GM19025 (cell line): ENCODE data around the gene CFAP92.
A peak's percentile ranks its signal among the peaks of the same experiment; 100 is the strongest.

ENCODE experiments used
- ATAC-seq: cut with Tn5 transposase; IDR thresholded peaks from one replicate; pipeline ENCODE4 v1.9.1; 2021; ENCODE audit warnings: mild to moderate bottlenecking, low read depth, moderate library complexity; ENCODE audit not compliant: unreplicated experiment

Gene CFAP92

DNA sequence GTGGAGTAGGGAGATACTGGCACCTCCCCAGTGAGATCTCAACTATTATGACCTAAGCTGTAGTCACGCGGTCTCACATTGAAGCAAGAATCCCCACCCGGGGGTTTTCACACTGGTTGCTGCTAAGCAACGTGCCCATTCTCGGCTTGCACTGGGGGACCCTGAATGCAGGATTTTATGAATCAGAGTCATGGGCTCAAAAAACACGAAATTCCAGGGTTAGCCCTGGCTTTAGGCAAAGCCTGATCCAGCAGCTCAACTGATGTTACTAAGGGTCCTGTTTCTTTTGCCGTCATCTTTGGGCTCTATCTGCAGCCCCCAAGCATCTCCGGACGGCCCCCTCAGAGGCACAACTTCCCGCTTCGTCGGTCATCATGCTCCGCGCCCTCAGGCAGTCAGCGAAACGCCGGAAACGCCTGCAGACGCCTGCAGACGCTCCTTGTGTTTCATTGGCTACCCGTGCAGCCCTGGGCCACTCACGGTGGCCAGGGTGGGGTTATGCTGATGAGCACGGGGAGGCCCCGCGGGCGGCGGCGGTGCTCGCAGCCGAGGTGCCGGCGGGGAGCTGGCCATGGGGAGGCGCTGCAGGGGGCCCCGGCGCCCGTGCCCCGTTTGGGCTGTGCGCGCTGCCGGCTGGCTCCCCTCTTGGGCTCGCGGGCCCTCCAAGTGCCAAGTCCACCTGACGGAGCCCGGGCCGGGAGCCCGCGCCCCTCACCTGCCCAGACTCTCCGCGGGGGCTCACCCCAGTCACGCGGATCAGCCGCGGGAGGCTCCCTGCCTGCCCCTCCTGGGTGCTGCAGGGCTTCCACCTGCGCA is 33.1 kb upstream of the CFAP92 start:
- peak; percentile 97 for ATAC-seq

DNA sequence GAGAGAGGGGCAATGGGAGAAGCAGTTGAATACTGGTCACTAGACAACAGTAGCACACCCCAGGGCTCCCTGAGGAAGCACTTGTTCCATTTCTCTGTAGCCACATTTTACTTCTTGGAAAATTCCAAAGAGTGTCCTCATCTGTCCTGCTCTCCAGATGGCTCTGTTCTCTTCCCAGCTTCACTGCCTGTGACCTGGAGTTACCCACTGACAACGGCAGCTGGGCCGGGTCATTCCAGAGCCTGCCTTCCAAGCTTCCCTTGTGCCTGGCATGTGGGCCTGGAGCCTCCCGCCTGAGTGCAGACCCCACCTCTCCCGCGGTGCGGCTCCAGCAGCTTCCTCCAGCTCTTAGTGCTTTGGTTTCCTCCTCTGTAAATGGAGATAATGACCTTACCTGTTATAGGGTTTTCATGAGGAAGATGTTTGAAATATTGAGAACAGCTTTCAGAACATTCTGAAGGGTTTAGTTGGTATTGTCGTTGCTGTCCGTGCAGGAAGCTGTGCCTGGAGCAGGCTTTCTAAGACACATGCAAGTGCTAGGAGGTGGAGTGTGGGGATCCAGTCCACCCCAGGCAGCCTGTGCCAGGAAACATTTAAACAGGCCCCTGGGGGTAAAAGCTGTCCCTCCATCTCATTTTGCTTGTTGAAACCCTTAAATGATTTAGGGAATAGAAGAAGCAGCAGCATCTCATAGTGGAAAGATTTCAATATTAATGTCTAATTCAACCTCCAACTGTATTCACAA is 32.0 kb upstream of the CFAP92 start:
- no peak for ATAC-seq

DNA sequence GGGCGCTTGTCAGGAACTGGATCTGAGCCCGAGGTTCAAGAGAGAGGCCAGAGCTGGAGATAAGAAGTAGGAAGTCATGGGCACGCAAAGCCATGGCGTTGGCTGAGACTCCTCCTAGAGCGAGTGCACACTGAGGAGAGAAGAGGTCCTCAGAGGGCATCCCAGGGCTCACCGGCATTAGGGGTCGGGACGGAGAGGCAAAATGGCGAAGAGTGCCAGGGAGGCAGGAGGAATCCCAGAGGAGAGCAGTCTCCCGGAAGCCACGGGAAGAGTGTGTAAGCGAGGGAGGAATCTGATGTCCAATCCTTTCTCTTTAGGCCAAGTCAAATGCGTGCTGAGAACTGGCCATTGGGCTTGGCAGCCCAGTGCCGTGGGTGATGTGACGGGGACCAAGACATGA is 31.2 kb upstream of the CFAP92 start:
- ATAC-seq, result no peak

DNA sequence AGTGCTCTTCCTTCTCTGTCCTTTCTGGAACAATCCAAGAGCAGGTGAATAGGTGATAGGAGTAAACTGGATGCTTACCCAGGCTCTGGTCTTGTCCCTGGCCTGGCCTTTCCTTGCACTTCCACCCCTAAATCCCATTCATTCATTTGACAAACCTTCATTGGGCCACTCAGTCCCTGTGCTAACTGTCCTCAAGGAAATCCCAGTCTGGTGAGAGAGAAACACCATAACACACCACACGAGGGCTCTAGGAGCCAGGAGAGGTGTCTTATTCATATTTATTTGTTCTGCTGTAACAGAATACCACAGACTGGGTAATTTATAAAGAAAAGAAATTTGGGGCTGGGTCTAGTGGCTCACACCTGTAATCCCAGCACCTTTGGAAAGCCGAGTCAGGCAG is 30.0 kb upstream of the CFAP92 start:
- no peak for ATAC-seq

DNA sequence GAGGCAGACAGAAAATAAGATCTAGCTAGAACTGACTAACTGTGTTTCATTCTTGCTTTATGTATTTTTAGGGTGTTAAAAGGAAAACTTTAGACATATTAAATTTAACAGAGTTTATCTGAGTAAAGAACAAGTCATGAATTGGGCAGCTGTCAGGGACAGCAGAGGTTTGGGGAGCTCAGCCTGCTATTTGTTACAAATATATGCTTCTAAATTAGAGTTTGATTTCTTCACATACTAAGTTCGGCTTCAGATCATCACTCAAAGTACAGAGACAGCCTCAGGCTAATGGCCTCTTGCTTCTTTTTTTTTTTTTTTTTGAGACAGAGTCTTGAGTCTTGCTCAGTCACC is 29.1 kb upstream of the CFAP92 start:
- ATAC-seq, result no peak

DNA sequence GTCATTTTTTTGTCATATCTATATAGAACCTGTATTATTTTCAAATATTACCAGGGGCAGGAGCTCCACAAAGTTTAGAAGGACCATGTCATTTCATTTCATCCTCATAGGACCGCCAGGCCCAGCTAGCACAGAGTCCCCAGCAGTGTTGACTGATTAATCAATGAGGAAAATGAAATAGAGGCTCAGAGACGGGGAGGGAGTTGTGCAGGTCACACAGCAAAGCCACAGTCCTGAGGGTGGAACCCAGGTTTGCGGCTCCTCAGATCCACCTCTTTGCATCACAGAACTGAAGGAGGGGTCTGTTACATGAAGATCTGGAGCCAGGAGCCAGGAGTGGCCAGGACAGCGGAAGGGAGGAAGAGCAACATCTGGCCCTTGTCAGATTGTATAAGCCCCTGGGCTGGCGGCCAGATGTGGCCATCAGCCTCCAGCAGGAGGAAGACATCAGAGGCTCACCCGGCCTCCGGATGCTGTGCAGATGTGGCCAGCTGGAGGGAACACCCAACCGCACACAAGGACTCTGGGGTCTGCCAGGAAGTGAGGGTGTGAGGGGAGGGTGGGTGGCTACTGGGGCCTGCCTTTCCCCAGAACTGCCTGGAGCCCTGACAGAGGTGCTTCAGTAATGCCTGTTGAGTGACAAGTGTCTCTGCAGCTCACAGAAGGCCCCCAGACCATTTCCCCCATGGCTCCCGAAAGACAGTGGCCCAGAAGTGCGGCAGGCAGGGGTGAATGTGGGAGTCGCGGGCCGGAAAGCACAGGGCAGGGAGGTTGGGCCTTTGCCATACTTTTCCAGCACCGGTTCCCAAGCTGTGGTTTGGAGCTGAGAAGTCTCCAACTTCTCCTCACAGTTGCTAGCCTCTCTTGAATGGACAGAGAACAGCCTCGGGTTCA is 28.5 kb upstream of the CFAP92 start:
- no peak for ATAC-seq

DNA sequence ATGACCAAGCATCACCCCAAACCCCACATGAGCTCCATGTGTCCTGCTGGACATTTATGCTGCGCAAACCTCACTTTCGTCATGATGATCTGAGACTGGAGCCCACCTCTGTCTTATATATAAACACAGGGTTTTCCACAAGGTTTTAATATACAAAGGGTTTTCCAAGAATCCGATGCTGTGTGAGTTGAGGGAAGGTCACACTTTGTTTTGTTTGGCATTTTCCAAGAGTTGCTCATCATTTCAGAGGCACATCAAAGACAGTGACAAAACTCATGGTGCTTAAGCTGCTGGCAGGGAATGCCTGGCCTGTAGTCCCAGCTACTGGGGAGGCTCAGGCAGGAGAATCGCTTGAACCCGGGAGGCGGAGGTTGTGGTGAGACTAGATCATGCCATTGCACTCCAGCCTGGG is 27.3 kb upstream of the CFAP92 start:
- no peak for ATAC-seq

DNA sequence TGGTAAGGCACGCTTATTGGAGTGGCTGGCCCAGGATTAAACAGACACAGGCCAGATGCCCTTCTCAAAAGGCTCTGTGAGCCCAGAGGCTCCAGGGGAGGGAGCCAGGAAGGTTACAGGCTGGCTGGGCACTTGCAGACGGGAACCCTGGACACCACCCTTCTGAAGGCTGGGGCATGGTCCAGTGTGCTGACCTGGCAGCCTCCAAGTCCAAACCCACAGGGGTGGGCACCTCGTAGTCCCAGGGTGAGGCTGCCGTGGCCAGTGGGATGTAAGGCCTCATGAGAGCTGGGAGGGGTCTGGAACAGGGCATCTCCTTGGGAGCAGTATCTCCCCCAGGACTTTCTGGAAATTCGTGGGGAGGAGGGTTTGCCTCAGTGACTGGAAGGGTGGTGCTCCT is 26.8 kb upstream of the CFAP92 start:
- no peak for ATAC-seq

DNA sequence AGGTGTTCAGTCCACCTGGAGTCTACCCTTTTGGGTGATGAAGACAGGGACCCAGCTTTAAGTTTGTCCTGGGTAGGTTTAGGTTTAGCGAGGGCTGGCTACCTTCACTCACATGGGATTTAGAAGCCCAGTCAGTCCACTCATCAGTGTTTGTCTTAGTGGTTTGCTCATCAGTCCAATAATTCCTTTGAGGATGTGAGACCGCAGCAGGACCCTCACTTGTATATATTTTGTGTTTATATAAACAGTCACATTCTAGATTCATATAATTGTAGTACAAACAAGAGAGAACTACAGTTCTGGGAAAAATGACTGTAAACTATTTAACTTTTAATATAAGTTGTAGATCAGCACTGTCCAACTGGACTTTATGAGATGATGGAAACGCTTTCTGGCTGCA is 25.4 kb upstream of the CFAP92 start:
- no peak for ATAC-seq

DNA sequence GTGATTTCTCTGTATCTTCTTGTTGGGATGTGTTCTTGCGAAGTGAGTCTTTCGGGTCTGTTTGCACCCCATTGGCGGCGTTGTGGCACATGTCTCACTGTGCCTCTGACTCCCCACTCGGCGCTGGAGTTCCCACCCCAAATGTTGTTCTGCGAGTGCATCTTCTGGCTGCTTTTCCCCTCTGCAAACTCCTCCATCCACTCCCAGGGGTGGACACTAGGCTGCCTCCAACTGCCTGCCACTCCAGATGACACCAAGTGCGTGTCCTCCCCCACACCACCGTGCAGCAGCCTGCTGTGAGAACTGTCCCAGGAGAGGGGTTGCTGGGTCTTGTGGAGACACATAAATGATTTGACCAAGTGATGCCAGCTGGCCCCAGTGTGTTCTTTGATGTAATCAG is 24.9 kb upstream of the CFAP92 start:
- no peak for ATAC-seq

DNA sequence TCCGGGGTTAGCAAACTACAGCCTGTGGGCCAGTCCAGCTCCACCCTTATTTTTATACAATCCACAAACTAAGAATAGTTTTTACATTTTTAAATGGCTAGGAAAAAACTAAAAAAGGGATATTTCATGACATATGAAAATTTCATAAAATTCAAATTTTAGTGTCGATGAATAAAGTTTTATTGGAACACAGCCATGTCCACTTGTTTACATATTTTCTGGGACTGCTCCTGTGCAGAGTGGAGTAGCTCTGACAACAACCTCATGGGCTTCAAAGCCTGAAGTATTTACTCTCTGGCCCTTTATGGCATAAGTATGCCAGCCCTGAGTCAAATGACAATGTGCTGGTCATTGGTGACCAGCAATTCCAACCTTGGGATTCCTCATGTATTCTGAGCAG is 24.4 kb upstream of the CFAP92 start:
- ATAC-seq, result no peak

DNA sequence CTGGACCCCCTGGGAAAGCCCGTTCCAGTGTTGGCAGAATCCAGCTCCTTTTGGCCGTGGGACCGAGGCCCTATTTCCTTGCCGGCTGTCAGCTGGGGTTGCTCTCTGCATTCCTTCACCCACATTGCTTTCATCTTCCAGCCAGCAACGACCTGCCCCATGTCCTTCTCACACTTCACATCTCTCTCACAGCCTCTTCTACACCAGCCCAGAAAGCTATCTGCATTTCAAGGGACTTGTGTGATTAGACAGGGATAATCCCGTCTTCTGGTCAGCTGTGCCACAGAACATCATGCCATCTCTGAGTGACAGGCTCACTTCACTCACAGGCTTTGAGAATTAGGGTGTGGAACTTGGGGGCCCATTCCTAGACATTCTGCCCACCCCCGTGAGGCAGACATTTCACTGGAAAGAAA is 23.6 kb upstream of the CFAP92 start:
- no peak for ATAC-seq

DNA sequence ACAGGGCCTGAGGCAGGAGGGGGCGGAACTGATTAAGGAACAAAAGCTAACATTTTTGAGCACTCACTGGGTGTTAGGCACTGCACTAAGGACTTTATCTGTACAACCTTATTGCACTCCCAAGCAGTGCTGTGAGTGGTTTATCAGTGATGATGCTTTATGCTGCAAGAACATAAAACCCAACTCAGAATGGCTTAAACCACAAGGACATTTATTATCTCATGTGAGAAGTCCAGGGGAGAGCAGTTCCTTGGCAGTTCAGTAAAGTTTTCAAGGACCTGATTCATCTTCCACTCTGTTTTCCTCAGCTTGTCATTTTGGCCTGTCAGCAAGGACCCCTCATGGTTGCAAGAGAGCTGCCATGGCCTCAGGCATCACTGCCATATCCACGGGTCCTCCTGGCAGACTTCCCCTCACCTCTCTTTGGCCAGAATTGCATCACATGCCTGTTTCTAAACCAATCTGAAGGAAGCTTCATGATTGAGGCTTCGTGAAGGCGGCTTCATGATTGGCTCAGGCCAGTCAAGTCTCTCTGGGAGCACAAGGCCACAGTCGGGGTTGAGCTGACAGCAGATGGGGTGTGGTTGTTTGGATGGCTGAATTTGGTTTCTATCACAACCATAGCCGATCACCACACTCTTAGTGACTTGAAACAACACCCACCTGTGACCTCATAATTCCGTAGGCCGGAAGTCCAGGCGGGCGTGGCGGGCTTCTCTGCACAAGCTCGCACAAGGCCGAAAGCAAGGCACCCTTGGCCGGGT is 23.0 kb upstream of the CFAP92 start:
- peak; percentile 49 for ATAC-seq

DNA sequence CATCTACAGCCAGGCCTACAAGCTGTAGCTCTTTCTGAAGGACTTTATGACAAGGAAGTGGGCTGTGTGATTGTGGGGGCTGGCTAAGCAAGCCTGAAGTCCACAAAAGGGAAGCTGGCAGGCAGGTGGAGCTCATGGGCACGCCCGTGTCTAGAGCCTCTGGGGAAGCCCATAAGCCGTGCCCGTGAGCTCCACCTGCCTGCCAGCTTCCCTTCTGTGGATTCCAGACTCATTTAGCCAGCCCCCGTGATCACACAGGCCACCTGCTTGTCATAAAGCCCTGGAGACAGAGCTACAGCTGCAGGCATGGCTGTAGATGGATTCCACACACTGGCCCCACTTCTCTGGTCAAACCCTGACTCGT is 22.5 kb upstream of the CFAP92 start:
- ATAC-seq, result no peak

DNA sequence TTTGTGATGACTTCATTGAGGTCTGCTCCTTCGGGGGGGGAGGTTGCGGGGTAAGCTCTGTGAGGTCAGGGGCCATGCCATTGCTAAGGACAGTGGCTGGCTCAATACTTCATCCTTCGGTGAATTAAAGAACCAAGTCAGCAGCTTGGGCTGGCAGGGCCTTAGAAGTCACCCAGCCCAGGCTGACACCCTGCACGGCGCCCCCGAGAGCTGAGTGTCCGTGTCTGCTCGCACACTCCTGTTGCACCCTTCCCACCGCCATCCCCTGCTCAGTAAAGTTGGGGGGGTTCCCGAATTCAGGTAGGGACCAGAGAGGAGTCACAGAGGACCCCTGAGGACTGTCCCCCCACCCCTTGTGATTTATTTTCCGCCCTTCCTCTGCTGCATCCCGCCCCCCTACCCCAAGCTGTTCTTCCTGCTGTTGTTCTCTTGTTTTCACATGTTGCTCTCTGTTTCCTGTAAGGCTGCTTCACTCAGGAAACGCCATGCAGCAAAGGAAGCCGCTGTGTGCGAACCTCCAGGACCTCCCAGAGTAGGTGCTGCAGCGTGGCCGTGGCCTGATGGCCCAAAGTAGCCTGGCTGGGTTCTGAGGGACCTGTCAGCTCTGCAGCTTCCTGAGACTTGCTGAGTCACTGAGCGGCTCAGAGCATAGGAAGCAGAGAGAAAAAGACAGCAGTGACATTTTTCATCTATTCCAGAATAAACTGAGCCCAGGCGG is 21.7 kb upstream of the CFAP92 start:
- no peak for ATAC-seq

DNA sequence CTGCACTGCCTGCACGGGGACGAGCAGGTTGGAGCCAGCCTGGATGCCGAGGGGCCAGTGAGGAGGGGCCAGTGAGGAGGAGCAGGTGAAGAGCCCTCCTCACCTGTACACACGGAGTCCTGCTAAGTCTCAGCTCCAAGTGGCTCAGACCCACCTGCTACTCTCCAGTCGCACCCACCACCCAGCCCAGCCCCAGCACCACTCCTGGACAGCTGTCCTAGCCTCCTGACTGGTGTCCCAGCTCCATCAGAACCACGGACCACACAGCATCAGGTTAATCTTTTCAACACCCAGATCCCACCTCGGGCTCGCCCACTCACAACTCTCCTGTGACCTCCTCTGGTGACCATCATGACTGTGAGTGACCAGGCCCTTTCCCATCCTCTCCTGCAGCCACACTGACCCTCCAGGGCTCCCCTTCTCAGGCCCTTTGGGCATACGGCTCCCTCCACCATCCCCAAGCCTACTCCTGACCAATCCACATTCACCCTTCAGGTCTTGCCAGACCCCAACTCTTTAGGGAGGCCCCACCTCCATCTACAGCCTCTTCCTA is 21.0 kb upstream of the CFAP92 start:
- ATAC-seq, result no peak

DNA sequence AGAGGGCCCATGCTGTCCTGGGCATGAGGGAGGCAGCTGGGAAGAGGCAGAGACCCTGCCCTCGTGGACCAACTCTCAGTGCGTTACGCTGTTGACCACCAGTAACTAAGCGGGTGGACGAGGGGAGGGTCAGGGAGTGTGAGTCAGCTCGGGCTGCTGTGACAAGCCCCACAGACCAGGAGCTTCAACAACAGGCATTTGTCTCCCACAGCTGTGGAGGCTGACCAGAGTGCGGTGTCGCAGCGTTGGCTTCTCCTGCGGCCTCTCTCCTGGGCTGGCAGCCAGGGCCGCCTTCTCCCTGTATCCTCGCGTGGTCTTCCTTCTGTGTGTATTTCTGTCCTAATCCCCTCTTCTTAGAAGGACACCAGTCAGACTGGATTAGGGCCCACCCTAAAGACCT is 20.3 kb upstream of the CFAP92 start:
- ATAC-seq, result no peak

DNA sequence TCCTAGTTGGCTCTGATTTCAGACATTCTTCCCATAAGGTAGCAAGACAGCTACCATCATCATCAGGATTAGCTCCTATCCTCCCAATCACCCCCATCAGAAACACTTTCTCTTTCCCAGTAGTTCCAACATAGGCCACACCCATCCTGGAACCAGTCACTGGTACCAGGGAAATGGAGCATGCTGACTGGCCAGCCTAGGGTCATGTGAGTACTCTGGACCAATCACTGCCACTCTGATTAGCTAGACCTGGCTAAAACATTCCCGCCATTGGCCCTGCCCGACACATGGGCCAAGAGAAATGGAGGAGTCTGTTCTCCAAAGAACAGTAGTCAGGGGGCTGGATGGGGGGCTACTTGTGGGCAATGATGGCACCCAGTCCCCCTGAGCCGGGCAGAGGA is 19.6 kb upstream of the CFAP92 start:
- ATAC-seq, result no peak

DNA sequence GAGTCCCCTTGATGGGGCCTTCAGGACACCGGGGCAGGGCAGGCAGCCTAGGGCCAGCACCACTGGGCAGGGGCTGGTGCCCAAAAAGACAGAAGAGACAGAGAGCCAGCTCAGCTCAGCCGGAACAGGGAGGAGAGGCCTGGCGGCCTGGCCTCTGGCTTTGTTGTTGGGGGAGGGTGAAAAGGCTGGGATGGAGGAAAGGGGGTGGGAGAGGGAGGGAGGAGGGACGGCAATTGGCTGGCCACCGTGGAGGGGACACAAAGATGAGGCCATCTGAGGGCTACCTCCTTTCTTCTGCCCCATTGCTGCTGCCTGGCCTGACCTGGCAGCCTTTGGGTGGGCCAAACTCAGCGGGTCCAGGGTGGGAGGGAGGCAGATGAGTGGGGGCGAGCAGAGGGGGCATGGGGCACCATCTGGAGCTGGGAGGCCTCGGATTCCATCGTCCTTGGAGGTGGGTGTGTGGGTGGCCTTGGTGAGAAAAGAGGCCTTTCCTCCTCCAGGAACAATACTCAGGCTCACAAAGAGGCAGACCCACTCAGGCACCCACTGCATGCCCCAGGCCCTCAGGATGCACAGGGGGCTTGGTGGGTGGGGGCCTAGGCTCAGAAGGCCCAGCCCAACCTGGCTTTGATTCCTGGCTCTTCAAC is 16.6 kb upstream of the CFAP92 start:
- ATAC-seq, result no peak
